Activated CD8-positive, alpha-beta memory T cell treated with anti-CD3 and anti-CD28 coated beads, Interleukin-2, amount 50 U/mL, for 1 hour (primary cell): ENCODE results near the gene GET4.
"Not testable (repeated sequence)": the region's sequence is repeated elsewhere in the genome, so short reads cannot be mapped to it uniquely, and the experiment has no call there.

ENCODE experiments used
- DNase-seq: peaks from one replicate; pipeline ENCODE4 v3.0.0-alpha.2; 2020; ENCODE audit errors: extremely low read depth

Gene GET4

DNA sequence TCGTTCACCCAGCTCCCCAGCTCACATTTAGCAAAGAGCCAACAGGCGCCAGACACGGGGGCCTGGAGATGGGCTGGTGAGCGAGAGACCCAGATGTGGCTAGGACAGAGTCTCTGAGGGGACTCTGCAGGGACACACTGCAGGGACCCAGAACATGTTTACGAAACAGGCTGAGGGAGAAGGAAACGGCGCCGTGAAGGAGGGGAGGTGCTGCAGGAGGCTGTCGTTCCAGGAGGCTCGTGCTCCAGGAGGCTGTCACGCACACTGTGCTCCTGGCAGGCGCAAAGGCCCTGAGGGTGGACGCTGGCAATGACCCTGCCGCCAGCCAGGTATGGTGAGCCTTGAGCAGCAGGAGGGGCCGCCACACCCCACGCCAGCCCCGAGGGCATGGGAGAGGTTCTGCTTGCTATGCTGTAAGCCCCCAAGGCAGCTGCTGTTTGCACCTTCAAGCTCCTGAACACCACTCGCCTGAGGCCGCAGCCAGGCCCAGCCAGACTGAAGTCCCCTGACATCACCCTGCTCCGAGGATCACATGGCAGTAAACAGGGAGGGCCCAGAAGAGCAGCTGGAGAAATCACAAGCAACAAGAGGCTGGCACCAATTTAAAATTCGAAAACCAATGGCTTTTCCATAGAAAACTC is 50.8 kb downstream of the GET4 start:
- DNase-seq: no peak

GRCh38 chr7:929311-929711 is 53.0 kb downstream of the GET4 start:
- no peak for DNase-seq

DNA sequence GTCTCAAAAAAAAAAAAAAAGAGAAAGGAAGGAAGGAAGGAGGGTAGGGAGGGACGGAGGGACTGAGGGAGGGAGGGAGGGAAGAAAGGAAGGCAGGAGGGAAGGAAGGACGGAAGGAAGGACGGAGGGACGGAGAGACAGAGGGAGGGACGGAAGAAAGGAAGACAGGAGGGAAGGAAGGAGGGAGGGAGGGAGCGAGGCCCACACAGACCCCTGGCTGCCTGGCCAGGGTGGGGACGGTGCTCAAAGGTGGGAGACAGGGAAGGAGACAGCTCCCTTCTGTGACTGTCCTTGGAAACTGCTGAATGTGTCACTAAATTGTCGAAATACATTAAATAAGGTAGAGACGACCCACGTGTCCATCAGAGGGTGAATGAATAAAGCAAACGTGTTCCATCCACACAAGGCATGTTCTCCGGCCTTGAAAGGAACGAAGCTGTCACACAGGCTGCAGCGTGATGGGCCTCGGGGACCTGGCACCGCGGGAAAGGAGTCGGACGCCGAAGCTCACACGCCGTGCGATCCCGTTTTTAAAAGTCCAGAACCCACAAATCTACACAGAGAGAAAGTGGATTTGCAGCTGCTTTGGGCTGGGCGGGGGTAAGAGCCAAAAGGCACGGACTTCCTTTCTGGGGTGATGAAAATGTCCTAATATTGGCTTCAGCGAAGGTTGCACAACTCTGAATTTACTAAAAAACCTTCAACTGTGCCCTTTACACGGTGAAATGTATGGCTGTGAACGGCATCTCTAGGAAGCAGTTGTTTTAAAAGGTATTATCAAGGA is 54.8 kb downstream of the GET4 start:
- no peak for DNase-seq

DNA sequence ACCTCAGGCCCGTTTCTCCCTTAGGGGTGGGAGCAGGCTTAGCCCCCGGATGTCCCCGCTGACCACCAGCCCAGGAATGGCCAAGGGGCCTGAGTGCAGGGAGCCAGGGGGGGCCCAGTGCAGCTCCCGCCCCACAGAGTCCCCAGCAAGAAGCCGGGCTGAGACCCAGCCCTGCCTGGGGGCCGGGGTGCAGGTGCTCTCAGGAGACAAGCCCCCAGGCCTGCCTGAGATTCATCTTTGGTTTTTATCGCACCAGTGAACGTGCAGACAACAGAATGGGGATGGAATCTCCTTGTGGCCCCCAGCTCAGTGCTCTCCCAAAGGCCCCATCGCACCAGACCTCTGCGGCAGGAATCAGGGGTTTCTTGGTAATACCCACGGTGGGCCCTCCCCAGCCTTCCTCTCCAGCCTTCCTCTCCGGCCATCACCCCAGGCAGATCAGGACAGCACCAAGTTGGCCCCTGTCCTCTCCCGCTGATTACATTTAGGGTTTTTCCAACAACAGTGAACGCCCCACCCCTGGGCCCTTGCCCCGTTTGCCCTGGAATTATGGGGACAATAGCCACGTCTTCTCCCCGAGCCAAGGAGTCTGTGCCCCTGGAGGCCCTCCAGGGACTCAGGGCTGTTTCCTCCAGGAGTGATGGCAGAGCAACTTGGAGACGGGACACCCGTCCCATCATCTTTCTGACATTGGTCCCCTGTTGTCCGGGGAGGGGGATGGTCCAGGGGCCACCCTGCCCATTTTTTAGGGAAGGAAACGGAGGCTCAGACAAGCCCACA is 55.7 kb downstream of the GET4 start:
- DNase-seq: no peak

- no peak for DNase-seq
Measured at GRCh38 chr7:932651-932975, 56.3 kb downstream of the GET4 start.

- no peak for DNase-seq
Measured at GRCh38 chr7:934469-935163, 58.3 kb downstream of the GET4 start.

DNA sequence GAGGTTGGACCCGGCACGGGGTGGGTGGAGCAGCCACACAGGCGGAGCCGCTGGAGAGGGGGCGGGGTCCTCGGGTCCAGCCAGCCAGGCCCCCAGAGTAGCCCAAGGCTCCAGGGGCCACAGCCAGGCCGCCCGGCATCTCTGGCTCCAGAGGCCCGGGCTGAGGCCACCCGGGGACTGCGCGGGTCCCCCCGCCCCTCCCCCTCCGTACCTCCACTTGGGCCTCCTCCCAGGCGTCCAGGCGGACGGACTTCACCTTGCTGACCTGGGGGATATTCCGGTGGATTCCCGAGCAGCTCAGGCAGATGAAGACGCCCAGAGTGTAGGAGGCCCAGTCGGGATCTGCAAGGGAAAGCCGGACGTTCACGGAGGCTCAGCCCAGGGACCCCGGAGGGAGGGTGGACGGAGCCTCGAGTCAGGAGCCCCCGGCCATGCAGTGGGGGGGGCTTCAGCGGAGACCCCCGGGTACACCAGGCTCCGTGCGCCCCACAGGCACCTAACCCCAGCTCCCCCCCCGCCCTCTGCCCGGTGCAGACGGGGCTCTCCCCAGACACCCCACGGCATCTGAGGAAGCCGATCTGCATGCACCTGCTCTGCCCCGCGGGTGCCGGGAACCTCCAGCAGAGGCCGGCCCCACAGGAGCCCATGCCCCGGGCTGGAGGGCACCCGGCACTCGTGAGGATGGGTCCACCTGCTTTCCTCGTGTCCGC is 59.0 kb downstream of the GET4 start:
- no peak for DNase-seq

GRCh38 chr7:935874-936385 is 59.6 kb downstream of the GET4 start:
- no peak for DNase-seq

GRCh38 chr7:936386-937054 is 60.2 kb downstream of the GET4 start:
- DNase-seq: no peak

DNA sequence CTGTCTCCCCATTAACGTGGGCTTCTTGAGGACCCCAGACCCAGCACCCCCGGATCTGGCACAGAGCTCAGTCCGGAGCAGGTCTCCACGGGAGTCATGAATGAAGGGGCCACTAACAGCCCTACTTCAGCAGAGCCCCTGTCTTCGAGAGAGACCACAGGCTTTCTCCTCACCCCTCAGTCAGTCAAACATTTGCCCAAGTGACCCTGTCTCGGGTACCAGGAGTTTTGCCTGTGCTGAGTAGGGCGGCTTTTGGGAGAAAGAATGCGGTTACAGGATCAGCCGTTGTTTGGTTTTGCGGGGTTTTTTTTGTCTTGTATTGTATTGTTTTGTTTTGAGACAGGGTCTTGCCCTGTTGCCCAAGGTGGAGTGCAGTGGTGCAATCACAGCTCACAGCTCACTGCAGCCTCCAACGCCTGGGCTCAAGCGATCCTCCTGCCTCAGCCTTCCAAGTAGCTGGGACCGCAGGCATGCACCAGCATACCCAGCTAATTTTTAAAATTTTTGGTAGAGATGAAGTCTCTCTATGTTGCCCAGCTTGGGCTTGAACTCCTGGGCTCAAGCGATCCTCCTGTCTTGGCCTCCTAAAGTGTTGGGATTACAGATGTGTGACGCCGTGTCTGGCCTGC is 61.6 kb downstream of the GET4 start:
- no peak for DNase-seq

DNA sequence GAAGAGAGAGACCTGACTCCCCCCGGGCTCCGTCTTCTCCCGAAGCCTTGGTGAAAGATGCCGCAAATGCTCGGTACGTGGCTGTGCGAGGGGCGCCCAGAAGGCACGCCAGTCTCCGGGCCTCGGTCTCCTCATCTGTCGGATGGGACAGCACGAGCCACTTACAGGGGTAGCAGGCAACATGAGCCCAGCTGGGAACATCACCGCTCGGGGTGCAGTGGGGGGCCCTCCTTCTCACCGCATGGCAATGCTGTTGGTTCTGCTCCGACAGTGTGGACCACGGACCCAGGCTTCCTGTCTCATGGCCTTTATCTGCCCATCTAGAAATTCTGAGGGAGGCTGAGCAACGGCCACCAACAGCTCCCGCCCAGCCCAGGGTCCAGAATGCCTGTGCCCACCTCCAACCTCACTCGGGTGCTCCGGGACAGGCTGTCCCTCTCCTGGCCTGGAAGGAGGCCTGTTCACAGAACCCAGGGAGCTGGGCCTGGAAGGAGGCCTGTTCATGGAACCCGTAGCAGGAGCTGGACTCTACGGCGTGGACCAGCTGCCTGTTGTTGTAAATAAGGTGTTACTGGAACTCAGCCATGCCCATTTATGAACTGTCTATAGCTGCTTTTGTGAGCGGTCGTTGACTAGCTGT is 62.3 kb downstream of the GET4 start:
- no peak for DNase-seq

- no peak for DNase-seq
Measured at GRCh38 chr7:939843-940242, 63.5 kb downstream of the GET4 start.

DNA sequence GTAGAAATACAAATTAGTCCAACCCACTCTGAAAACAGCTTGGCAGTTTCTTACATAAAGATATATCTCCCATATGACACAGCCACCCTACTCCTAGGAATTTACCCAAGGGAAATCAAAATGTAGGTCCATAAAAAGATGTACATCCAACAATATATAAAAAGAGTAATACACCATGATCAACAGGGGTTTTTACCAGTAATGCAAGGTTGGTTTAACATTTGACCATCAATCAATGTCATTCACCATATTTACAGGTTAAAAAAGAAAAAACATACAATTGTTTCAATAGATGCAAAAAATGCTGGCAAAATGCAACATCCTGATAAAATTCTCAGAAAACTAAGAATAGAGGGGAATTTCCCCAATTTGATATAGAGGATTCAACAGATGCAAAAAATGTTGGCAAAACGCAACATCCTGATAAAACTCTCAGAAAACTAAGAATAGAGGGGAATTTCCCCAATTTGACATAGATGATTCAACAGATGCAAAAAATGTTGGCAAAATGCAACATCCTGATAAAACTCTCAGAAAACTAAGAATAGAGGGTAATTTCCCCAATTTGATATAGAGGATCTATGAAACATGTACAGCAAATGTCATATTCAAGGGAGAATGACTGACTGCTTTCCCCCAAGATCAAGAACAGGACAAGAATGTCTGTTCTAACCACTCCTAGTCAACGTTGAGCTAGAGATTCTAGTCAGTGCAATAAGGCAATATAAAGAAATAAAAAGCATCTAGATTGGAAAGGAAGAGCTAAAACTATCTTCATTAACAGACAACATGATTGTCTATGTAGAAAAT is 64.5 kb downstream of the GET4 start:
- no peak for DNase-seq

DNA sequence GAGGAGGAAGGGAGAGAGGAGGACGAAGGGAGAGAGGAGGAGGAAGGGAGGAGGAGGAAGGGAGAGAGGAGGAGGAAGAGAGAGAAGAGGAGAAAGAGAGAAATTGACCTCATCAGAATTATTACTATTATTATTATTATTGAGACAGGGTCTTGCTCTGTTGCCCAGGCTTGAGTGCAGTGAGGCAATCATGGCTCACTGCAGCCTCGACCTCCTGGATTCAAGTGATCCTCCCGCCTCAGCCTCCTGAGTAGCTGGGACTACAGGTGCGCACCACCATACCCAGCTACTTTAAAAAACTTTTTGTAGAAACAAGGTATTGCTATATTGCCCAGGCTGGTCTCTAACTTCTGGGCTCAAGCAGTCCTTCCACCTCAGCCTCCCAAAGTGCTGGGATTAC is 67.4 kb downstream of the GET4 start:
- not testable (repeated sequence) for DNase-seq

DNA sequence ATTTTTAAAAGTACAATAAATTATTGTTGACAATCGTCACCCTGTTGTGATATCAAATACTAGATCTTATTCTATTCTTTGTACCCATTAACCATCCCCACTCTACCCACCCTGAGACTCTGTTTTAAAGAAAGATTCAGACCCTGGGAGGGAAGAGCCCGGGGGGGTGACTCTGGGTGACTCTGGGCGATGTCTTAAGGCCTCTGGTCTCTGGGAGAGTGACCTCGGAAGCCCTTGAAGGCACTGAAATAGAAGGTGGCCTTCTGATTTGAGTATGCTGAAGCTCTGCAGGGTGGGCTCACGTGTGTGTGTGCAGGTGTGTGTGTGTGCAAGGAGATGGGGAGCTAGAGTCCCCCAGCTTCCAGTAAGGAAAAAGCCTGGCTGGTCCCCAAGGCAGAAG is 68.4 kb downstream of the GET4 start:
- no peak for DNase-seq

DNA sequence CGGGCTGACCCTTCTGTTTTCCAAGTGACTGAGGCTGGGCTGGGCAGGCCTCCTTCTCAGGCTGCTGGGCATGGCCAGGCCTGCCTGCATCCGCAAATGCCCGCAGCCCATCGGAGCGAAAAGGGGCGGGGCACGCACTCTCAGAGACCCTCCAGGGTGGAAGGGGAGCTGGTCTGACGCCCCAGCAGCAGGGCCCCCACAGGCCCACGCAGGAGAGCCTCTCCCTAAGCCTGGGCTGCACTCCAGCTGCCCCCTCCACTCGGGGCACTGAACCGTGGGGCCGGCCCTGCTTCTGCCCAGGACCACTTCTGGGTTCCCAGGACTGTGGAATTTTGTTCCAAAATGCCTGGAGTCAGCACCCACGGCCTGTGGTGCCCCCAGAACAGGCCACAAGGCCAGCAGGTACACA is 68.8 kb downstream of the GET4 start:
- DNase-seq: no peak

GRCh38 chr7:945556-946255 is 69.4 kb downstream of the GET4 start:
- DNase-seq: no peak
